HL-60/S4 (cell line): ENCODE measurements around the gene GNG12.

Source experiments
- in situ Hi-C: fragments of 300-500 bp; cut with MboI; formaldehyde crosslinking; loops from 2 replicates; pipeline ENCODE4 v1.14.3; 2022; ENCODE audit warnings: low sequenced_read_pairs

The GNG12 gene

GRCh38 chr1:67816095-67816475, 17.2 kb downstream of the GNG12 start:
- in situ Hi-C loops: no loop called here

- in situ Hi-C loops: no loop called here
Observed at GRCh38 chr1:67815303-67816094, 17.8 kb downstream of the GNG12 start.

DNA sequence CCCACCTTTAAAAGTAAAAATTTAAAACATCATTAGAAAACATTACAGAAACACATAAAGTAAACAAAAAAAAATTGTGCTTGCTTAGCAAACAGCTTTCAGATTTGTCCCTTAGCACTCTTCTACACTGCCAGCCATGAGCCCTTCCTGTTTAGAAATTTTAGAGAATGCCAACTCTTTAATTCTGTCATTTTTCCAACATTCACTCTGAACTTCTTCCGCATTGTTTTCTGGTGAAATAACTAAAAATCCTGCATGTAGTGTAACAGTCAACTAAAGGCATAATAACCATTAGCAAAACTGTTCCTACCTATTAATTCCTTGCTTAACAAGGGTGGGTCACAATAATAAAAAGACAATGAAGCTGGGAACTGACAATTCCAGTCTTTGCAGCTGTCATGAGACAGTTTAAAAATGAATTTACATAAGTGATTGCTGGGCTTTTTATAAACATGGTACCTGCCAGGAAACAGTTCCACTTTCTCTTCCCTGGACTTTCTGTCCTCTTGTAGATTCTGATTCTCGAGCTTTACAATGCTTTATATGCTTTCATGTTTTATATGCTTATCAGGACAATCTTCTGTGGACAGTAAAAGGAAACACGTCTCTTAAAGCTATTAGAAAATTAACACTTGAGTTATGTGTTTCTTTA, 19.0 kb downstream of the GNG12 start:
- in situ Hi-C loops: no loop called here

DNA sequence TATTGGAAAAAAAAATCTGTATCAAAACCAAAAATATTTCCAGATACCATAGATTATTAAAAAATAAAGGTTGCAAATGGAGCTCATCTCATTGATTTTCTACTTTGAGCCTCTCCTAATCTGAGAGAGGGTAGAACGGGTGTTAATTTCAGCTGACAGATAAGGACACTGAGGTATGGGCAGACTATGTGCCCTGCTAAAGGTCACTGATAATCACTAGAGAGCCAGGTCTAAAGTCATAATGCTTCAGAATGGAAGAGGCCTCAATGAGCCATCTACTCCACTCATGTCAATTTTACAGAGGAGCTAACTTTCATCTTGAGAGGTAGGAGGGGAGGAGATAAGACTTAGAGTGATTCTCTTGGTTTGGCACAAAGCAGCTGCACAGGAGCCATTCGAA, 21.0 kb downstream of the GNG12 start:
- in situ Hi-C loops: no loop called here

GRCh38 chr1:67811781-67812180, 21.5 kb downstream of the GNG12 start:
- in situ Hi-C loops: no loop called here

GRCh38 chr1:67809887-67810286, 23.4 kb downstream of the GNG12 start:
- in situ Hi-C loops: no loop called here

GRCh38 chr1:67807282-67807681, 26.0 kb downstream of the GNG12 start:
- in situ Hi-C loops: no loop called here

DNA sequence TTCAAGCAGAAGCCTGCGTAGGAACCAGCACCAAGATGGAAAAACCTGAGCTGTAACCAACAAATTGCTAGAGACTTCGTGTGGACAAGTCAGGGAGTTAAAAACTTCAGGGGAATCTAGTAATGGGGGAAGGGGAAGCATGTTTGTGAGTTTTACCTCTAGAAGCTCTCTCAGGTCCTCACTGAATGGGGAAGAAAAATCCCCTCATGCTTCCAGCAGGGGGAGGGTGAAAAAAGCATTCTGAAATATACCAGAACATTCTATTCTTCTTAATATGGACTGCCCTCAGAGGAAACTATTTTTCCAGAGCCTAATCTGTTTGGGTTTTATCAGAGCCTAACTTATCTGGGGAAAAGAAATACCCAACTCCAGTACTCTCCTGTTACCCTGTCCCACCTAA, 28.6 kb downstream of the GNG12 start:
- in situ Hi-C loops: no loop called here

DNA sequence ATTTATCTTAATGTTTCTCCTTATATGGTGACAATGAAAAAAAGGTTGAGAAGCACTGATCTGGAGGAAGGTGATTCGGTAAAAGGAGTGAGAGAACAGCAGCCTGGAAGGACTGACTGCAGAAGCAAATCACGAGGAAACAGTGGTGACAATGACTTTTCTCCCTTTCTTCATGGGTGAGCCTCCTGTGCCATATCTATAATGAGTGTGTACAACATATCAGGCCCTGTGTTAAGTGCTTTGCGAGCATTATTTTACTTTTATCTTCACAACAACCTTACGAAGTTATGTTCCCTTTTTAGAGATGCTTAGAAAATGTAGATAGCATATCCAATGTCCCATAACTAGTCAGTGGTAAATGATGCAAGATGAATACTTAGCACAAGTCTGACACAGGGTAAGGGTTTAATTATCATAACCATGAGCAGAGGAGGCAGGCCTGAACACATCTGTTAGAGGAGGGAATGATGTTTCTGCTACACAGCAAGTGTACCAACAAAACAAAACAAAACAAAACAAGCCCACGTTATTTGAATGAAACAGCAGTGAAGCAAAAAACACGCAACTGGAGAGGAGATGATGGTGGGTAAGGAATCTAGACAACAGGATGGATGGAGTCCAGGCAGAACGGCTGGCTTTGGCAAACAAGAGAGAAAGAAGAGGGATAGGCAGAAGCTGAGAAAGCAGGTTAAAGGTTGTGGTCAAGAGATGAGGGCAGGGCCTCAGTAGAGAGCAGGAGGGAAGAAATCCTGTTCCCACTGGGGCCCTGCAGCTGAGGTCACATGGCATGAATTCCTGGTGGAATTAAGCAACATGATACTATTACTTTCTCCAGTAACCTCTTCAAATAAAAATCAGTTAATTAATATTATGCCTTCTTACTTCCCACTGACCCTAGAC, 29.6 kb downstream of the GNG12 start:
- in situ Hi-C loops: no loop called here

DNA sequence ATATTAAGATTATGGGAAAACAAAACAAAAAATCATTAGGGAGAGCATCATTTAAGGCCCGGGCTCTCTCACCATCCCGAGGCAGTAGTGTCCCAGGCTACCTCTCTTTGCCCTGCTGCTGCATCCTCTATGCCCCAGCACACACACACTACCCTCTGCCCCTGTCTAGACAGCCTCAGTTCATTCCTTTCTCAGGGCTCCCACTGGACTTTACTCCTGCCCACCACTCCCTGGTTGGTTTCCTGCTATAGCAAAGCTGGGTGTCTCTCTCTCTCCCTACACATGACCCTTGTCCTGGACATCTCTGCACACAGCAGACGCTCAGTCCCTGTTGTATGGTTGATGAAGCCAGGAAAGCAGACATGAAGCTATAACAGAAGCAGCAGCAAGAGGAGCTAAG, 30.7 kb downstream of the GNG12 start:
- in situ Hi-C loops: no loop called here

DNA sequence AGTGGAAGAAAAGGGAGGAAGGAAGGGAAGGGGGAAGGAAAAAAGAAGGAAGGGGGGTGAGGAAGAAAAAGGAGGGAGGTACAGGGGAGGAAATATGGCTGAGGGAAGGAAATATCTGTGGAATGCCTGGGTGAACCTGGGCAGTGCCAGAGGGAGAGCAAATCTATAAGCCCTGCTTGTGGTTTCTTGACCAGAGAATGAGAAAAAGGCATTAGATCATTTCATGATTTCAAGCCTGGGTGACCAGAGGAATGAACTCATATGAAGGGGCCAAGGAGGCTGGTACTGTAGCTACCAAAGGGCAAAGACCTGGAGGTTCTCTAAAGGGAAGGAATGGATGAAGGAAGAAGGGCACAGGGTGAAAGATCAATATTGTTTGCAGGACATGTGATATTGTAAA, 31.4 kb downstream of the GNG12 start:
- in situ Hi-C loops: no loop called here

DNA sequence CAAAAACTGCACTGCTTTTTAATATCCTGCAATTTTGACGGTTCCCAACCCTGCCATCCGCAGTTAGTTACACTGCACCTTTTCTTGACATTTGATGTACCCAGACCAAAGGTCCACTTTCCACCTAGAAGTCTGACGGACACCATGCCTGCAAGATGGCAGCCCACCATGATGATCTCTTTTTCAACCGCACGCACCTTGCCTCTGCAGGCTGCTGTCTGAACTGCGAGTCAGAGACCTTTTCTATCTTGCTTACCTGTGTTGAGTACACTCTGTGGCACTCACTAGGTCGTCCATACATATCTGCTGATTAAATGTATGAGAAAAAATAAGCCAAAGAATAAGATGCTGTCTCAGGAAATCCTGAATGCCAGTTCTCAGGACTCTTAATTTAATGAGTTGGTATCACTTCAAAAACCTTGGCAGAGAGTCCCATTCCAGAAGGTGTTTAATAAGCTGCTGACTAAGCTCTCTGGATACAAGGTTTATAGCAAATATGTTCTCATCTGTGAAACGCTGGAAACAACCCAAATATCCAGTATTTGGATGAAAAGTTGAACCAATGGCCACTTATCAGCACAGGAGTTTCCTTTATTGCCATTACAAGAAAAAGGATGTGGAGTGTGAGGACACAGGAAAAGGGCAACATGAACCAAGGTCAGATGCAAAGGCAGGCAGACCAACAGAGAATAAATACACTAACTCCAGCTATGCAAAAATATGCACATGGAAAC, 37.9 kb downstream of the GNG12 start:
- in situ Hi-C loops: no loop called here

DNA sequence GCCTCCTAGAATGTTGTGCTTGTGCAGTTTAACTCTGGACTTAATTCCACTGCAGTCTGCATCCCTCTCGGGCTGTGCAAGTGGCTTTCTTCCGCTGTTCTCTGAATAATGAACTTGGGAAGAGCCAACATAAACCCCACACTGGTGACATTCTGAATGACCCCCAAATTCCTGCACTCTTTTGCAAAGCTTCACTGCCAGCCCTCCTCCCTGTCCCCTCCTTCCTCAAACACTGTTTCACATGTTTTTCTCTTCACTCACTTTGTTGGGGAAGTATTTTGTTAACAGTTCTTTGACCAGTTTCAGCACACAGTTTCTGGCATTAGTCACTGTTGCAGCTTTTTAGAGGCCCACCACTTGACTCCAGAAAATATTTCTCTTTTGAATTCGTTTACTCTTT, 39.7 kb downstream of the GNG12 start:
- in situ Hi-C loops: no loop called here

DNA sequence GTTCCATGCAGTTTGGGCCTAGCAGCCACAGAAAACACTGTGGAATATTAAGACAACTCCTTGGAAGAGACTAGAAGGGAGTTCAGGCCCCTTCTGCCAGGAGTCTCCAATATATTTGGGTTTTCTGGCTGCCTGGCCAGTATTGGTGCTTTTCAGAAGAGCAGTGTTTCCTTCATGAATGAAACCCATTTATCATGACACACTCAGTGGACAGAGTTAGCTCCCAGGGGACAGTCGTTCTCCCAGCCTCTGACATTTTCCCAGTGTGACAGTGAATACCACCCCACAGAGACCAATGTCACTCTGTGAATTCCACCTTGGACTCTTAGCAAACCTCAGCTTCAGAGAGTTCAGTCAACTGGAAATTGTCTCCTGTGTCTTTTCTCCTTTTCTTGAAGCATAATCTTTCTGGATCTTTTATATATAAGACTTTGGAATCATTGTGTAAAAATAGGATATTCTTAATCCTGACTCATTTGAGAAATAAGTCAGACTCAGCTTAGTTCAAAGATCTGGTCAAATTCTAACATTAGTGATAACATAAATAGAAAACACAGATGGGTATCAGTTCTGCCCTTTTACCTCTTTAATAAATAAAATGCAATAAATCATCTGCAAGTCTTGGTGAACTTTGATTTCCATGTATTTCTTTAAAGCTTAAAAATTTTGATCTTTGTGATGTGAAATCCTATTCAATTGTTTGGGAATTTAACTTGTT, 40.4 kb downstream of the GNG12 start:
- in situ Hi-C loops: no loop called here

DNA sequence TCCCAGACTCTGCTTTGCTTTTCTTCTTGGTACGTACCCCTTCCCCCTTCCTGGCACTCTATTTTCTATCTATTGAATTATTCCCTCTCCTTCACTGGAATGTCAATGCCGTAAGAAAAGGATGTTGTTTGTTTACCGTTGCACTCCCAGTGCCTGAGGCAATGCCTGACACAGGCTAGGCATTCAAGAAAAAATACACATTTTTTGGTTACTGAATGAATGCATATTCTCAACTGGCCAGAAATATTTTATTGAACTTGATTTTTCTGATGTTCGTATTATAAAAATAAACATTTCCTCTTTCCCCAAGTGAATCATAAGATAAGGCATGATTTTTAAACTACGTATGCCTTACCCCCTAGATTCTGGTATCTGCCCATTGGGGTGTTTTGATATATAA, 41.2 kb downstream of the GNG12 start:
- in situ Hi-C loops: no loop called here

GRCh38 chr1:67791686-67792085, 41.6 kb downstream of the GNG12 start:
- in situ Hi-C loops: no loop called here

GRCh38 chr1:67791261-67791660, 42.0 kb downstream of the GNG12 start:
- in situ Hi-C loops: no loop called here

DNA sequence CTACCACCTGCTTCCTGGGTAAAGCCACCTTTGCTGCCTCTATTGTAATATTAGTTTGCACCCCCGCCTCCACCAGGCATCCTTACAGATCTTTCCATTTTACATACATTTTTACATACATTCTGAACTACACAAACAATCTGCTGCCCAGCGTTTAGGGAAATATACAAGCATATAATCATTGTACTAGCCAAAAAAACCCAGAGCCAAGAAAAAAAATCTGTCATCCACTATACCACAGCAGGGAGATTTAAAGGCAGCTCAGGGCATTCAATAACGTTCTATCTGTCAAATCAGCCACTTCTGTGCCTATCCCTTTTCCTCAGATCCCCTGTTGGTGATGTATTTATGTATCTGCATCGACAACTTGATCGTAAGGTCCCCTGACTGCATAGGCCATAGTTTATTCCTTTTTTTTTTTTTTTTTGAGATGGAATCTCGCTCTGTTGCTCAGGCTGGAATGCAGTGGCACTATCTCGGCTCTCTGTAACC, 43.0 kb downstream of the GNG12 start:
- in situ Hi-C loops: no loop called here

DNA sequence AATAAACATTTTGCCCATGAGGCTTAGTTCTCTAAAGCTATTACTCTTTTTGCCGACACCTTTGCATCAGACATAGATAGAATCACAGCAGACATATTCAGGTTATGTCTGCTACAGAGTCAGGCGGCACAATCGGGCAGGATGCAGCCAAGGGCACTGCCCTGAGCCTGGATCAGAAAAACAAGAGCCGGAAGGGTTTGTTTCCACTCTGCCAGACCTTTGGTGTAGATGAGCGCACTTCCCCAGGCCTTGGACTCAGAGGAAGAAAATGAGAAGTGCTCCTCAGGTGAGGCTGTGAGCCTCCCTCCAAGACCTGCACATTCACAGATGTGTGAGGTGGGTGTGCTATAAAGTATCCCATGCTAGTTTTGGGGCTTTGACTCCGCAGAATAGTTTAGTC, 43.7 kb downstream of the GNG12 start:
- in situ Hi-C loops: no loop called here

GRCh38 chr1:67788904-67789303, 44.4 kb downstream of the GNG12 start:
- in situ Hi-C loops: no loop called here
